ENCODE data around the gene PMEL.

PMEL gene

GRCh38 chr12:55938826-55939501, 26.9 kb downstream of the PMEL start:
- no peak for DNase-seq
- peaks cover 24 to 83% (median 46%) of the 10 kb centered on the region in 4 experiments for H3K36me3 ChIP-seq (ENCODE audit: control insufficient read depth in 4 of 4, insufficient read depth in 4 of 4, low read length in 3 of 4)
- CTCF ChIA-PET, result interaction anchor here (0.7 to 4.8 kb wide), 17 partner anchors 9 to 200 kb away, joined by 3 to 37 read pairs (median 5); partner anchors contain the start of genes PYM1 and SUOX
- no peak overlapping the region for H3K4me3 ChIP-seq (ENCODE audit: control insufficient read depth in 1 of 7, extremely low read depth in 1 of 7, insufficient read depth in 4 of 7, low read depth in 2 of 7, low read length in 6 of 7)
- H3K27me3 ChIP-seq (replicated peaks in 2 of 5; ENCODE audit: control insufficient read depth in 4 of 5, insufficient read depth in 5 of 5, low read length in 4 of 5), result no peaks in the 10 kb centered on the region
- POLR2A ChIA-PET, result interaction anchor here (0.5 kb wide), 1 partner anchor 205 kb away, joined by 3 read pairs; no protein-coding TSS in a partner anchor
- peaks cover 0 to 8% (median 6%) of the 10 kb centered on the region in 4 experiments for H3K4me1 ChIP-seq (ENCODE audit: control extremely low read depth in 1 of 4, control insufficient read depth in 4 of 4, insufficient read depth in 4 of 4, low read length in 3 of 4)
- WGBS (ENCODE audit: insufficient coverage), result 98% methylated on average over 8 of the region's 8 CpGs
- H3K27ac ChIP-seq (ENCODE audit: insufficient read depth in 1 of 2, low read depth in 1 of 2, low read length in 2 of 2, poor library complexity in 1 of 2, severe bottlenecking in 2 of 2), result no peak overlapping the region
- H3K9me3 ChIP-seq (ENCODE audit: control extremely low read depth in 1 of 5, control insufficient read depth in 4 of 5, insufficient read depth in 2 of 5, low read depth in 1 of 5, low read length in 4 of 5), result no peaks in the 10 kb centered on the region

- peaks cover 24 to 77% (median 44%) of the 10 kb centered on the region in 4 experiments for H3K36me3 ChIP-seq (ENCODE audit: control insufficient read depth in 4 of 4, insufficient read depth in 4 of 4, low read length in 3 of 4)
- 100% methylated on average over 1 of the region's 2 CpGs for WGBS (ENCODE audit: insufficient coverage)
- H3K9me3 ChIP-seq (ENCODE audit: control extremely low read depth in 1 of 5, control insufficient read depth in 4 of 5, insufficient read depth in 2 of 5, low read depth in 1 of 5, low read length in 4 of 5), result no peaks in the 10 kb centered on the region
- H3K4me3 ChIP-seq (ENCODE audit: control insufficient read depth in 1 of 7, extremely low read depth in 1 of 7, insufficient read depth in 4 of 7, low read depth in 2 of 7, low read length in 6 of 7), result no peak overlapping the region
- H3K27me3 ChIP-seq (replicated peaks in 2 of 5; ENCODE audit: control insufficient read depth in 4 of 5, insufficient read depth in 5 of 5, low read length in 4 of 5), result no peaks in the 10 kb centered on the region
- POLR2A ChIA-PET, result no interaction called here
- CTCF ChIA-PET, result interaction anchor here (1.1 to 4.8 kb wide), 7 partner anchors 11 to 199 kb away, joined by 3 to 37 read pairs (median 14); no protein-coding TSS in a partner anchor
- no peak for DNase-seq
- H3K4me1 ChIP-seq (ENCODE audit: control extremely low read depth in 1 of 4, control insufficient read depth in 4 of 4, insufficient read depth in 4 of 4, low read length in 3 of 4), result peaks cover under 1 to 16% (median 12%) of the 10 kb centered on the region in 4 experiments
- no peak overlapping the region for H3K27ac ChIP-seq (ENCODE audit: insufficient read depth in 1 of 2, low read depth in 1 of 2, low read length in 2 of 2, poor library complexity in 1 of 2, severe bottlenecking in 2 of 2)
Observed at GRCh38 chr12:55937981-55938380, 27.9 kb downstream of the PMEL start.

GRCh38 chr12:55935738-55936151, 30.1 kb downstream of the PMEL start:
- DNase-seq, result no peak
- Histone ChIP-seq H3K27ac (ENCODE audit: insufficient read depth in 1 of 2, low read depth in 1 of 2, low read length in 2 of 2, poor library complexity in 1 of 2, severe bottlenecking in 2 of 2) (no peak overlapping the region), H3K27me3 (replicated peaks in 2 of 5; ENCODE audit: control insufficient read depth in 4 of 5, insufficient read depth in 5 of 5, low read length in 4 of 5) (no peaks in the 10 kb centered on the region), H3K36me3 (ENCODE audit: control insufficient read depth in 4 of 4, insufficient read depth in 4 of 4, low read length in 3 of 4) (peaks cover 16 to 55% (median 25%) of the 10 kb centered on the region in 4 experiments), H3K4me3 (ENCODE audit: control insufficient read depth in 1 of 7, extremely low read depth in 1 of 7, insufficient read depth in 4 of 7, low read depth in 2 of 7, low read length in 6 of 7) (no peak overlapping the region), H3K4me1 (ENCODE audit: control extremely low read depth in 1 of 4, control insufficient read depth in 4 of 4, insufficient read depth in 4 of 4, low read length in 3 of 4) (peaks cover 4 to 35% (median 31%) of the 10 kb centered on the region in 4 experiments), H3K9me3 (ENCODE audit: control extremely low read depth in 1 of 5, control insufficient read depth in 4 of 5, insufficient read depth in 2 of 5, low read depth in 1 of 5, low read length in 4 of 5) (no peaks in the 10 kb centered on the region)
- POLR2A ChIA-PET, result no interaction called here
- WGBS (ENCODE audit: insufficient coverage), result 95% methylated on average over 20 of the region's 26 CpGs
- CTCF ChIA-PET, result interaction anchor here (0.5 to 5.7 kb wide), 9 partner anchors 9 to 188 kb away, joined by 3 to 27 read pairs (median 4); no protein-coding TSS in a partner anchor

GRCh38 chr12:55934773-55935172, 31.1 kb downstream of the PMEL start:
- POLR2A ChIA-PET, result interaction anchor here (0.5 kb wide), 1 partner anchor 196 kb away, joined by 3 read pairs; no protein-coding TSS in a partner anchor
- H3K4me1 ChIP-seq (ENCODE audit: control extremely low read depth in 1 of 4, control insufficient read depth in 4 of 4, insufficient read depth in 4 of 4, low read length in 3 of 4), result peaks cover 8 to 38% (median 33%) of the 10 kb centered on the region in 4 experiments
- DNase-seq, result no peak
- H3K4me3 ChIP-seq (ENCODE audit: control insufficient read depth in 1 of 7, extremely low read depth in 1 of 7, insufficient read depth in 4 of 7, low read depth in 2 of 7, low read length in 6 of 7), result no peak overlapping the region
- H3K36me3 ChIP-seq (ENCODE audit: control insufficient read depth in 4 of 4, insufficient read depth in 4 of 4, low read length in 3 of 4), result peaks cover 13 to 45% (median 21%) of the 10 kb centered on the region in 4 experiments
- H3K27me3 ChIP-seq (replicated peaks in 2 of 5; ENCODE audit: control insufficient read depth in 4 of 5, insufficient read depth in 5 of 5, low read length in 4 of 5), result no peaks in the 10 kb centered on the region
- CTCF ChIA-PET, result interaction anchor here (0.6 to 5.7 kb wide), 5 partner anchors 10 to 195 kb away, joined by 3 to 27 read pairs (median 4); no protein-coding TSS in a partner anchor
- WGBS (ENCODE audit: insufficient coverage), result no CpG with 5 or more reads among the region's 1 CpG
- H3K9me3 ChIP-seq (ENCODE audit: control extremely low read depth in 1 of 5, control insufficient read depth in 4 of 5, insufficient read depth in 2 of 5, low read depth in 1 of 5, low read length in 4 of 5), result no peaks in the 10 kb centered on the region
- no peak overlapping the region for H3K27ac ChIP-seq (ENCODE audit: insufficient read depth in 1 of 2, low read depth in 1 of 2, low read length in 2 of 2, poor library complexity in 1 of 2, severe bottlenecking in 2 of 2)

- DNase-seq, result no peak
- POLR2A ChIA-PET, result interaction anchor here (1.2 kb wide), 1 partner anchor 40 kb away, joined by 4 read pairs; no protein-coding TSS in a partner anchor
- Histone ChIP-seq H3K4me1 (ENCODE audit: control extremely low read depth in 1 of 4, control insufficient read depth in 4 of 4, insufficient read depth in 4 of 4, low read length in 3 of 4) (peaks cover 12 to 45% (median 40%) of the 10 kb centered on the region in 4 experiments), H3K27ac (ENCODE audit: insufficient read depth in 1 of 2, low read depth in 1 of 2, low read length in 2 of 2, poor library complexity in 1 of 2, severe bottlenecking in 2 of 2) (no peak overlapping the region), H3K27me3 (replicated peaks in 2 of 5; ENCODE audit: control insufficient read depth in 4 of 5, insufficient read depth in 5 of 5, low read length in 4 of 5) (no peaks in the 10 kb centered on the region), H3K36me3 (ENCODE audit: control insufficient read depth in 4 of 4, insufficient read depth in 4 of 4, low read length in 3 of 4) (peaks cover 8 to 38% (median 16%) of the 10 kb centered on the region in 4 experiments), H3K9me3 (ENCODE audit: control extremely low read depth in 1 of 5, control insufficient read depth in 4 of 5, insufficient read depth in 2 of 5, low read depth in 1 of 5, low read length in 4 of 5) (no peaks in the 10 kb centered on the region), H3K4me3 (ENCODE audit: control insufficient read depth in 1 of 7, extremely low read depth in 1 of 7, insufficient read depth in 4 of 7, low read depth in 2 of 7, low read length in 6 of 7) (no peak overlapping the region)
- WGBS (ENCODE audit: insufficient coverage), result 100% methylated on average over 1 of the region's 1 CpG
- CTCF ChIA-PET, result interaction anchor here (0.6 to 5.7 kb wide), 12 partner anchors 8 to 194 kb away, joined by 3 to 27 read pairs (median 4); partner anchors contain the start of genes DNAJC14, ORMDL2 and SARNP
Observed at GRCh38 chr12:55933799-55934742, 31.8 kb downstream of the PMEL start.

- Histone ChIP-seq H3K36me3 (ENCODE audit: control insufficient read depth in 4 of 4, insufficient read depth in 4 of 4, low read length in 3 of 4) (peaks cover 2 to 30% (median 11%) of the 10 kb centered on the region in 4 experiments), H3K27ac (ENCODE audit: insufficient read depth in 1 of 2, low read depth in 1 of 2, low read length in 2 of 2, poor library complexity in 1 of 2, severe bottlenecking in 2 of 2) (peak overlapping the region in 1 of 2 experiments; percentile 75), H3K4me3 (ENCODE audit: control insufficient read depth in 1 of 7, extremely low read depth in 1 of 7, insufficient read depth in 4 of 7, low read depth in 2 of 7, low read length in 6 of 7) (peak overlapping the region in 4 of 7 experiments; percentile 77 to 95 (median 81)), H3K9me3 (ENCODE audit: control extremely low read depth in 1 of 5, control insufficient read depth in 4 of 5, insufficient read depth in 2 of 5, low read depth in 1 of 5, low read length in 4 of 5) (no peaks in the 10 kb centered on the region), H3K4me1 (ENCODE audit: control extremely low read depth in 1 of 4, control insufficient read depth in 4 of 4, insufficient read depth in 4 of 4, low read length in 3 of 4) (peaks cover 15 to 52% (median 47%) of the 10 kb centered on the region in 4 experiments), H3K27me3 (replicated peaks in 2 of 5; ENCODE audit: control insufficient read depth in 4 of 5, insufficient read depth in 5 of 5, low read length in 4 of 5) (no peaks in the 10 kb centered on the region)
- 90% methylated on average over 3 of the region's 7 CpGs for WGBS (ENCODE audit: insufficient coverage)
- CTCF ChIA-PET, result interaction anchor here (1.0 to 5.7 kb wide), 12 partner anchors 9 to 193 kb away, joined by 3 to 27 read pairs (median 4); partner anchors contain the start of genes DNAJC14, ORMDL2 and SARNP
- peak in 2 of 3 donors; percentile 50 for DNase-seq
- POLR2A ChIA-PET, result interaction anchor here (1.2 kb wide), 1 partner anchor 41 kb away, joined by 4 read pairs; no protein-coding TSS in a partner anchor
Observed at GRCh38 chr12:55933169-55933798, 32.6 kb downstream of the PMEL start.

All from common myeloid progenitor, CD34-positive (primary cell).